NCI-H1417 treated with DMSO at 0.1 percent for 48 hours (cell line): Measurements from ENCODE around the gene CHRM2.

Experiments
- DNase-seq: peaks from one replicate; lab custom pipeline; 2025; lab: John Stamatoyannopoulos, UW

Gene CHRM2

DNA sequence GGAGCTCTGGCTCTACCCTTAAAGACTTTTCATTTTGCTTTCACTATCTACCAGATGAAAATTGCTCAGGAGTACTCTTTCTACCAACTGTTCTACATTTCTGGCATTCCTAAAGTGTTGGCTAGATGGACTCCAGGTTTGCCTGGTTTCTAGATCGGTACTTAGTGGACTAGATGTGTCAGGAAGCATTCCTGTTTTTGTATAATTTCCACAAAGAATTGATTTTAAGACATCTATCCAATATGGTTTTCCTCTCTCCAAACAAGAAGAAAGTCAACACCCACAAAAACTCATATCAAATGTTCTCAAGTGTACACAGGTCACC is 157.7 kb downstream of the CHRM2 start:
- no peak for DNase-seq

DNA sequence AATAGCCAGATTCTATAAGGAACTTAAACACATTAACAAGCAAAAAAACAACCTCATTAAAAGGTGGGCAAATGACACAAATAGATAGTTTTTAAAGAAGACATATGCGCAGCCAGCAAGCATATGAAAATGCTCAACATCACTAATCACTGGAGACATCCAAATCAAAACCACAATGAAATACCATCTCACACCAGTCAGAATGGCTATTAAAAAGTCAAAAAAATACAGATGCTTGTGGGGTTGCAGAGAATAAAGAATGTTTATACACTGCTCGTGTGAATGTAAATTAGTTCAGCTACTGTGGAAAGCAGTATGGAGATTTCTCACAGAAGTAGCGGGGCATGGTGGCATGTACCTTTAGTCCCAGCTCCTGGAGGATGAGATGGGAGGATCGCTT is 164.0 kb downstream of the CHRM2 start:
- no peak for DNase-seq

DNA sequence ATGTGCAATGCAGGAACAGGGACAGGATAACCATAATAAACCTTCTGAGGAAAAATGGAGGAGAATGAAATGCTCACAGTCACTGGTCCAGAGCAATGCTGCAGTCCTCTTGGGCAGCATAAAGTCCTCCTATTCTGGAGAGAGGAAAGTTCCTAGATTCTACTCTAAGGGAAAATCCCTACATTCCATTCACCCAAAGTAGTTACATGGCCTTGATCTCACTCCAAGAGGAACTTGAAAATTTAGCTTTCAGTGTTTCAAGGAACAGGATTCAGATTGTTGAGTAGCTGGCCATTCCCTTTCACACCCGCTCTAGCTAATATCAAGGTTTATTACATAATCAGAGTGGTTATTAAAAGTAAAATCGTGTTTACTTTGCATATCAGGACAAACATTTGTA is 168.3 kb downstream of the CHRM2 start:
- DNase-seq = no peak

GRCh38 chr7:137038706-137039105 is 170.3 kb downstream of the CHRM2 start:
- DNase-seq = no peak

DNA sequence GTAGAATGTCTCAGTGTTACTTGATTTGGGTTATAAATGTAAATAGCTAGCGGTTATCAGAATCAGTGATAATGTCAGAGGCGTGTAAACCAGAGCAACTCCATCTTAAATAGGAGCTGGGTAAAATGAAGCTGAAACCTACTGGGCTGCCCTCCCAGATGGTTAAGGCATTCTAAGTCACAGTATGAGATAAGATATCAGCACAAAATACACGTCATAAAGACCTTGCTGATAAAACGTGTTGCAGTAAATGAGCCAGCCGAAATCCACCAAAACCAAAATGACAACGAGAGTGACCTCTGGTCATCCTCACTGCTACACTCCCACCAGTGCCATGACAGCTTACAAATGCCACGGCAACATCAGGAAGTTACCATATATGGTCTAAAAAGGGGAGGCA is 172.3 kb downstream of the CHRM2 start:
- no peak for DNase-seq

- no peak for DNase-seq
Observed at GRCh38 chr7:137045573-137045972, 177.1 kb downstream of the CHRM2 start.

DNA sequence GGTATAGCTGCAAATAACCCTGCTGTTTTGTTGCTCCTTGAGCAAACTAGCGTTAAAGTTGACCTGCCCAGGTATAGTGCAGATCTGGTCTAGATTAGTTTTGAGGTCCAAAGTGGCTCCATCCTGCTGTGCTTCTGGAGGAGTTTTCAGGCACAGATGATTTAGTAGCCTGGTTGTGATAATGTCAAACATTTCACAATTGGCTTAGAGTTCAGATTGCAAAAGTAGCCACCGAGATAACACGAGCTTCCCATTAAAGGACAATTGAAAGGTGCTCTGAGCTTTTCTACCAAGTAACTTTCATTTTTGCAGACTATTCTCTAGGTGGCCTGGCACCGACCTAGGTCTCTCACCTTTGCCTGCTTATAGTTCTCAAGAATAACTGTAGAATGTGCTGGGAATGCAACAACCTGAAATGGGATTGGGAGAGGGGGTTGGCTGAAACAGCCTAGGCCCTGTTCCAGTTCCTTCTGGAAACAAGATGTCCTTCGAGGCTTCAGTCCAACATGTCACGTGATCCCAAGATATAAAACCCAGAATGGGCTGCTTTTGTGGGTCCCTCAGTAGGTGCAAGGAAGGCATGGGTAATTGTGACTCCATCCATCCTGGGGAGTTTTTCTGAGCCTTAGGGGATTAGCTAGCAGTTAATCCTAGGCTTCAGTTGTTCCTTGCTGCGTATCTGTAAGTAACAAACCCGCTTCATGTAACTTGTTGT is 201.0 kb downstream of the CHRM2 start:
- no peak for DNase-seq
